Choroid plexus epithelial cell (primary cell): ENCODE measurements around the gene ORC2.
A peak's percentile ranks its signal among the peaks of the same experiment; 100 is the strongest.

Experiments
- DNase-seq: peaks from one replicate; pipeline ENCODE4 v3.0.0-alpha.2; 2010; ENCODE audit warnings: low read depth
- H3K4me3 ChIP-seq: 2 replicates; pipeline ENCODE4 v1.5.1; 2011; ENCODE audit warnings: low read depth, mild to moderate bottlenecking, control low read depth, low read length, moderate library complexity
- TF ChIP-seq, protein P1 (sequence below): conservative IDR thresholded peaks from 2 replicates; pipeline ENCODE4 v1.5.1; 2011; ENCODE audit warnings: low read depth, mild to moderate bottlenecking, control low read depth, inconsistent platforms, low read length, moderate library complexity

Gene ORC2

DNA sequence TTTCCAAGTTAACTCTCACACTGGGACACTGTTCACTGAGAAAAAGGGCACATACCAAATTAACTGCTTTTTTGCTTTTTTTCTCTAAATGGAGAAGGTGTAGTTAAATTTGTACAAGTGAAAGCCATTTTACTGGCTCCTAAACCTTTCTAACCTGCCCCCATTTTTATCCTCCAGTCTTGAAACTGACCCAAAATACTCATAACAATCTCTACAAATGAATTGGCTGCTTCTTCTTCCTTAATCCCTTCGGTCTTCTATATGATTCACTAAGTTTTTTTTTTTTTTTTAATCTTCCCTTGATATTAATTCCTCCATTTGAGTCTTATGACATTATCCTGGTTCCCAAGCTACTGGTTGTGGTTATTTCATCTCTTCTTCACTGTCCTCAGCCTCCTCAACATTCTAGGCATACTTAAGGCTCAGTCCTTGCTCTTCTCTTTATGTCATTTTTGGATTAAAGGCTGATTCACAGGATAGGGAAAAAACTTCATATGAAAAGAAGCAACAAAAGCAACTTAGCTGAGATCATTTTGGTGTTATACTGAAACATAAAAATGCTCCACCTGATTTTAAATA lies 19.8 kb downstream of the ORC2 start:
- H3K4me3 ChIP-seq: no peak overlapping the region
- DNase-seq: no peak
- TF ChIP-seq, protein P1, sequence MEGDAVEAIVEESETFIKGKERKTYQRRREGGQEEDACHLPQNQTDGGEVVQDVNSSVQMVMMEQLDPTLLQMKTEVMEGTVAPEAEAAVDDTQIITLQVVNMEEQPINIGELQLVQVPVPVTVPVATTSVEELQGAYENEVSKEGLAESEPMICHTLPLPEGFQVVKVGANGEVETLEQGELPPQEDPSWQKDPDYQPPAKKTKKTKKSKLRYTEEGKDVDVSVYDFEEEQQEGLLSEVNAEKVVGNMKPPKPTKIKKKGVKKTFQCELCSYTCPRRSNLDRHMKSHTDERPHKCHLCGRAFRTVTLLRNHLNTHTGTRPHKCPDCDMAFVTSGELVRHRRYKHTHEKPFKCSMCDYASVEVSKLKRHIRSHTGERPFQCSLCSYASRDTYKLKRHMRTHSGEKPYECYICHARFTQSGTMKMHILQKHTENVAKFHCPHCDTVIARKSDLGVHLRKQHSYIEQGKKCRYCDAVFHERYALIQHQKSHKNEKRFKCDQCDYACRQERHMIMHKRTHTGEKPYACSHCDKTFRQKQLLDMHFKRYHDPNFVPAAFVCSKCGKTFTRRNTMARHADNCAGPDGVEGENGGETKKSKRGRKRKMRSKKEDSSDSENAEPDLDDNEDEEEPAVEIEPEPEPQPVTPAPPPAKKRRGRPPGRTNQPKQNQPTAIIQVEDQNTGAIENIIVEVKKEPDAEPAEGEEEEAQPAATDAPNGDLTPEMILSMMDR: no peak

DNA sequence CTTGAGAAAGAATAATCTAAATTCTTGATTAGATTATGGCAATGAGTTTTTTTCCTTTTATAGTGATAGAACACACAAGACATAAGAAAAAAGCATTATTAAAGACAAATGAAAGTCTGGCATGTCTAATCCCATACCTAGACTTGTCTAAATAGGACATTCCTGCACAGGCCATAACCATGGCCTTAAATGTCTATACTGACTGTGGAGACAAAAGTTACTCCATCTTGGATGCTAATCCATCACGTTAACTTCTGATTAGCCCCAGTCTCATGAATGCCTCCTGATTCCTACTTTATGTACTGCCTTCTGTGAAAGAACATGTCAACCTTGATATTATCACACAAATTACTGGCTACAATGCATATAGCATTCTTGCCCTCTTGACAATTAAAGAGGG lies 23.6 kb downstream of the ORC2 start:
- TF ChIP-seq, protein P1: no peak
- no peak for DNase-seq
- no peak overlapping the region for H3K4me3 ChIP-seq

DNA sequence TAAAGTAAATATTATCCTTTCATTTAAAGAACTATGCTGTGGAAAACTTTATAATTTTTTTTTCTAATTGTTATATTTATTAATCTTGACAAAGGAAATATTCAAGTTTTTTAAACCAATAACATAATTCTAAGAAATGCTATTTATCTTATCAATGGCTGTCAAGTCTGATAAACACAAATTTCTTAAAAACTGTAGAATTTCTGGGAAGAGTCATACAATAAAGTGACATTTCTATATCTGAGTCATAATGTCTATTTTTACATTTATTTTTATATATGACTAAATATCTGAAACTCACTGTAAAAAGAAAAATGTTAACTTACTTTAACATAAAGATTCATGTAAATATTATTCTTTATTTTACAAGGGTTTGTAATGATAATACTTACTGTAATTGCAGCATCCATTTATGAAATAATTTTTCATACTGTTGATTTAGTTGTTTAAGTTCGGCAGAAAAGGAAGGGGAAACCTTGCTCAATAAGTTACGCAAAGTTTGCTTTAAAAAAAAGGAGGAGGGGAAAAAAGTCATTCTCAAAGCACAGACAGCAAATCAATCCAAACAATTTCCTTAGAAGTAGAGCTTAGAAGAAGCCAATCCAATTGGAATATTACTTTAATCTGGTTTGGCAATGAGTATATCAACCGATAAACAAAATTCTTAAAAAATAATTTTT lies 32.4 kb downstream of the ORC2 start:
- H3K4me3 ChIP-seq: no peak overlapping the region
- TF ChIP-seq, protein P1: no peak
- peak; percentile 50 for DNase-seq

DNA sequence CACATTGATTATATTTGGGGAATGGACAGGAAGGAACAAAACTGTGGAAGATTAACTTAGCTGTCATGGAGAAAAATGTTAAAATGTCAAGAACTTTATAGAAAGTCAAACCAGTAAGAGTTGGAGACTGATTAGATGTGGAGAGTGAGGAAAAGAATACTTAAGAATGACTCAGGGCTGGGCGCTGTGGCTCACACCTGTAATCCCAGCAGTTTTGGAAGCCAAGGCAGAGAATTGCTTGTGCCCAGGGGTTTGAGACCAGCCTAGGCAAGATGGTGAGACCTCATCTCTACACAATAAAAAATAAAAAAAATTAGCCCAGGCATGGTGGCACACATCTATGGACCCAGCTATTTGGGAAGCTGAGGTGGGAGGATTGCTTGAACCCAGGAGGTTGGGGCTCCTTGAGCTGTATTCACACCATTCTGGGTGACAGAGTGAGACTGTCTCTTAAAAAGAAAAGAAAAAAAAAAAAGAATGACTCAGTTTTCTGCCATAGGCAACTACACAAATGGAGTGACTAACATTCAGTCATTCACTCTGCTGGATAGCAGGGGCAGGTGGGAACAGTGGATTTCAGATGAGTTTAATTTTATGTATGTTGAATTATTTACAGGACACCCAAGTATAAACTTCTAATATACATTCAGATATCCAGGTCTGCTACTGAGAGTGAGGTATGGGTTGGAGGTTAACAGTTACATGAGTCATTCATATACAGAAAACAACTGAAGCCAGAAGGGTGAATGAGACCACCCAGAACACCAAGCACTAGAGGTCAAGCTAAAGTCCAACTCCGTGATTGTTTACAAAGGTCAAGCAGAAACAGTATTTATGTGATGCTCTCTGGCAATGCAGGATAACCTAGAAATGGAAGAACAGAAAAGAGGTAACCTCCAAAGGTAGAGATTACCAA lies 33.9 kb downstream of the ORC2 start:
- peak; percentile 13 for DNase-seq
- TF ChIP-seq, protein P1: no peak
- no peak overlapping the region for H3K4me3 ChIP-seq

DNA sequence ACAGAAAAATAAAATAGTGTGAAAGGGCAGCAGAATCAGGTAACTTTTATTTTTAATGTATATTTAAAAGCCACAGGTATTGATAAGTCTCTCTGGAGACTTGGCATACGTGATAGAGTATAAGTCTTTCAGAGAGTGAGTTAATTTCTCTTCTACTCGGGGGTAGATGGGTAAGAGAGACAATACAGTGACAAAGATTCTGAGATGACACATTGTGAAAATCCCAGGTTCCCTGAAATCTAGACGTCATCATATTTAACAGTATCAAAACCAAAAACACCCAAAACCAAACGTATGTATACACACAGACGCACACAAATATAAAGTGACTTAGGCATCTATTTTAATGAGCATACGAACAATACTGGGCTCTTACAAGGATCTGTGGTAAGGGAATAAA lies 41.0 kb downstream of the ORC2 start:
- TF ChIP-seq, protein P1: no peak
- no peak for DNase-seq
- H3K4me3 ChIP-seq: no peak overlapping the region

DNA sequence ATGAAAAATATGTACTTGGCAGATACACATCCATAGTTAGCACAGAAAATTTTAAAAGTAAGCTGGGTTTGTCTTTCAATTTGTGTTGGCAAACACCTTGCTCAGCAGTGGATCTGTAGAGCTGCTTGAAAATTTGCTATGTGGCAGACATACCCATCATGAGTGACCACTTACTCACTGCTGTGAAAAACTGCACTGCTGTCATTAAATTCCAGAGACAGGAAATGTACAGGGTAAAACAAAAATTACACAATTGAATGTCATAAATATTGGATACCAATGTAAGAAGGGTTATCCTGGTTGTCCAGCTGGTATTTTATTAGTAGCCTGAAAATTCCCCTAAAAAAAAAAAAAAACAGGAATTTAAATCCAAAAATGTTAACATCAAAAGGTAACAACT lies 49.8 kb downstream of the ORC2 start:
- no peak overlapping the region for H3K4me3 ChIP-seq
- peak; percentile 77 for DNase-seq
- TF ChIP-seq, protein P1: no peak
